Psoas muscle (tissue), 8 donors: ENCODE data around the gene POGZ. TPM values are rescaled to one million over a fixed set of nuclear protein-coding genes. Genes with fewer than 3 reads are reported as not detected.
A peak's percentile ranks its signal among the peaks of the same experiment; 100 is the strongest.

Experiments used
- ATAC-seq, 4 donors: fragments of 200-7000 bp; cut with Tn5 transposase; one replicate each; pipeline ENCODE4 v1.9.1; 2020; ENCODE audit warnings: moderate library complexity in 3 of 4, mild to moderate bottlenecking in 2 of 4
- DNase-seq, 2 donors: peaks; one replicate each; pipeline ENCODE4 v3.0.0-alpha.2; 2020
- H3K27ac ChIP-seq: fragments of 200-600 bp; one replicate; pipeline ENCODE4 v1.8.0; 2022
- H3K27me3 ChIP-seq, 3 donors: fragments of 200-600 bp in 1 of 3; one replicate each; pipeline versions ENCODE4 v1.6.1 to v1.8.0; 2013 to 2022; ENCODE audit warnings: low read length in 2 of 3, mild to moderate bottlenecking in 2 of 3, moderate library complexity in 1 of 3; ENCODE audit not compliant: insufficient read depth in 3 of 3
- H3K36me3 ChIP-seq, 2 donors: fragments of 200-600 bp in 1 of 2; one replicate each; pipeline versions ENCODE4 v1.6.1 to v1.8.0; 2013 to 2022; ENCODE audit warnings: low read depth in 1 of 2, mild to moderate bottlenecking in 1 of 2, moderate library complexity in 1 of 2; ENCODE audit not compliant: insufficient read depth in 1 of 2
- H3K4me1 ChIP-seq: fragments of 200-600 bp; one replicate; pipeline ENCODE4 v1.8.0; 2022
- H3K4me3 ChIP-seq: fragments of 200-600 bp; one replicate; pipeline ENCODE4 v1.8.0; 2022; ENCODE audit warnings: mild to moderate bottlenecking
- H3K9me3 ChIP-seq: fragments of 200-600 bp; one replicate; pipeline ENCODE4 v1.8.0; 2022
- CTCF ChIP-seq: fragments of 200-600 bp; IDR thresholded peaks from one replicate; pipeline ENCODE4 v1.8.0; 2022; ENCODE audit warnings: antibody characterized with exemption
- WGBS, 3 donors: extraction: QIAGEN DNeasy Blood & Tissue Kit; methylation state at CpG; one replicate each; pipeline versions ENCODE4 v1.1.6 to v1.1.7; 2013; 5-methylcytosine and 5-hydroxymethylcytosine counted together
- intact Hi-C, 2 donors: fragments of 100-400 bp; cut with DNase I; formaldehyde crosslinking; loops; one replicate each; pipeline versions ENCODE4 v1.11.0 to v1.14.2; 2022
- polyA plus RNA-seq, 3 donors: library from polyadenylated mRNA; stranded (reverse); fragments of 200-250 nt; gene quantifications; one replicate each; pipeline ENCODE4 v1.2.3, GENCODE V29; 2013
- total RNA-seq, 4 donors: library from RNA; stranded (reverse); fragmentation: NEBNext Ultra II Directional in 2 of 4; extraction: Animal tissue kit (Norgen Biotek cat#: 25700) in 2 of 4; gene quantifications; one replicate each; pipeline versions ENCODE4 v1.2.1 to v1.2.4, GENCODE V29; 2021 to 2023
- donor health status: healthy with polysubstance abuse.
- donor health status: DM: no; HTN: no; CAD: no; lungs with moderate emphysema.
- donor health status: Bipolar disorder and iron deficiency.
- donor health status: healthy.
- donor health status: DM: yes; HTN: yes; CAD: no.
- donor health status: DM: no; HTN: no; CAD: no.
- donor health status: DM: no; HTN: no; CAD: no.
- donor health status: DM: yes; HTN: yes; CAD: no.

The POGZ gene
- total and polyA plus RNA-seq, 7 donors, result 6.7 to 45.1 (median 26.5) TPM

- no peaks in the 10 kb centered on the region for H3K4me1 ChIP-seq
- intact Hi-C loops, result no loop called here
- ATAC-seq (no peak), DNase-seq (no peak)
- no peaks in the 10 kb centered on the region for H3K27me3 ChIP-seq
- no peak overlapping the region for H3K27ac ChIP-seq
- H3K9me3 ChIP-seq, result no peaks in the 10 kb centered on the region
- H3K4me3 ChIP-seq, result no peak overlapping the region
- 75 to 97% (median 78%) methylated on average over 5 of the region's 5 CpGs for WGBS, 3 donors
- no peak for TF ChIP-seq CTCF
- H3K36me3 ChIP-seq, result peaks cover 11 to 89% of the 10 kb centered on the region in 2 donors
Observed at GRCh38 chr1:151419819-151420218, 39.5 kb downstream of the POGZ start.

GRCh38 chr1:151418081-151418480, 41.2 kb downstream of the POGZ start:
- Histone ChIP-seq H3K27ac (no peak overlapping the region), H3K27me3 (no peaks in the 10 kb centered on the region), H3K4me1 (no peaks in the 10 kb centered on the region), H3K9me3 (no peaks in the 10 kb centered on the region), H3K36me3 (peaks cover 3 to 87% of the 10 kb centered on the region in 2 donors), H3K4me3 (no peak overlapping the region)
- no peak for ATAC-seq
- DNase-seq, result no peak
- 96 to 97% (median 97%) methylated on average over 3 of the region's 3 CpGs for WGBS, 3 donors
- TF ChIP-seq CTCF, result no peak
- intact Hi-C loops, result no loop called here

- DNase-seq (peak in 1 of 2 donors; percentile 25), ATAC-seq (peak in 3 of 4 donors; percentile 57 to 77 (median 73))
- peak overlapping the region; percentile 32 for H3K27ac ChIP-seq
- TF ChIP-seq CTCF, result no peak
- peaks cover 8 to 87% of the 10 kb centered on the region in 2 donors for H3K36me3 ChIP-seq
- 88 to 97% (median 93%) methylated on average over 4 of the region's 4 CpGs for WGBS, 3 donors
- H3K9me3 ChIP-seq, result no peaks in the 10 kb centered on the region
- intact Hi-C loops, result no loop called here
- H3K4me3 ChIP-seq, result no peak overlapping the region
- H3K27me3 ChIP-seq, result no peaks in the 10 kb centered on the region
- no peaks in the 10 kb centered on the region for H3K4me1 ChIP-seq
Observed at GRCh38 chr1:151416231-151416630, 43.1 kb downstream of the POGZ start.

GRCh38 chr1:151411884-151412283, 47.4 kb downstream of the POGZ start:
- H3K4me1 ChIP-seq, result no peaks in the 10 kb centered on the region
- 81 to 90% (median 86%) methylated on average over 2 of the region's 2 CpGs for WGBS, 3 donors
- DNase-seq (no peak), ATAC-seq (no peak)
- TF ChIP-seq CTCF, result no peak
- peaks cover 12 to 98% of the 10 kb centered on the region in 2 donors for H3K36me3 ChIP-seq
- intact Hi-C loops, result no loop called here
- H3K27ac ChIP-seq, result no peak overlapping the region
- no peaks in the 10 kb centered on the region for H3K27me3 ChIP-seq
- no peak overlapping the region for H3K4me3 ChIP-seq
- H3K9me3 ChIP-seq, result no peaks in the 10 kb centered on the region

- H3K36me3 ChIP-seq, result peaks cover 16 to 99% of the 10 kb centered on the region in 2 donors
- intact Hi-C loops, result loop anchor here in 1 of 2 donors (10.0 kb wide), 1 partner anchor 104 kb away; no protein-coding TSS in a partner anchor
- TF ChIP-seq CTCF, result no peak
- DNase-seq (no peak), ATAC-seq (no peak)
- no peak overlapping the region for H3K27ac ChIP-seq
- H3K27me3 ChIP-seq, result no peaks in the 10 kb centered on the region
- H3K9me3 ChIP-seq, result no peaks in the 10 kb centered on the region
- H3K4me1 ChIP-seq, result no peaks in the 10 kb centered on the region
- no peak overlapping the region for H3K4me3 ChIP-seq
Observed at GRCh38 chr1:151408891-151409290, 50.4 kb downstream of the POGZ start.
